HEK293 (cell line): ENCODE measurements around the gene HPCA.

Experiments used
- CTCF ChIP-seq: fragments of 450-650 bp; formaldehyde crosslinking; IDR thresholded peaks from 2 replicates; pipeline ENCODE4 v1.5.1; 2016; ENCODE audit warnings: missing biosample characterization, missing genetic modification characterization
- MEIS1 ChIP-seq: sonication (generic); formaldehyde crosslinking; IDR thresholded peaks from 2 replicates; pipeline ENCODE4 v1.8.1; 2022; ENCODE audit warnings: missing genetic modification reagents, mild to moderate bottlenecking, borderline replicate concordance
- MYNN ChIP-seq: fragments of 450-650 bp; formaldehyde crosslinking; IDR thresholded peaks from 2 replicates; pipeline ENCODE4 v1.5.1; 2016; ENCODE audit warnings: missing biosample characterization, missing genetic modification characterization, borderline replicate concordance
- TRIM28 ChIP-seq: IDR thresholded peaks from 2 replicates; pipeline ENCODE4 v1.6.1; 2011; ENCODE audit warnings: low read length, control low read depth, borderline replicate concordance
- ZEB2 ChIP-seq: fragments of 450-650 bp; formaldehyde crosslinking; IDR thresholded peaks from 2 replicates; pipeline ENCODE4 v1.5.1; 2016; ENCODE audit warnings: missing biosample characterization, missing genetic modification characterization
- ZNF148 ChIP-seq: fragments of 450-650 bp; formaldehyde crosslinking; IDR thresholded peaks from 2 replicates; pipeline ENCODE4 v1.5.0; 2017; ENCODE audit warnings: missing biosample characterization, missing genetic modification characterization, borderline replicate concordance
- ZNF18 ChIP-seq: fragments of 450-650 bp; formaldehyde crosslinking; IDR thresholded peaks from 2 replicates; pipeline ENCODE4 v1.5.1; 2016; ENCODE audit warnings: missing biosample characterization, missing genetic modification characterization
- ZNF2 ChIP-seq: fragments of 450-650 bp; formaldehyde crosslinking; IDR thresholded peaks from 2 replicates; pipeline ENCODE4 v1.5.1; 2016; ENCODE audit warnings: missing biosample characterization, missing genetic modification characterization
- ZNF274 ChIP-seq, 2 experiments: fragments of 200-500 bp in 1 of 2; fragments of 450-650 bp in 1 of 2; sonication (Bioruptor generic) in 1 of 2; formaldehyde crosslinking in 1 of 2; IDR thresholded peaks; 2 replicates each; pipeline versions ENCODE4 v1.5.1 to v1.6.1; 2014 to 2016; ENCODE audit warnings: borderline replicate concordance in 1 of 2, inconsistent platforms in 1 of 2, low read length in 1 of 2, missing biosample characterization in 1 of 2, missing genetic modification characterization in 1 of 2
- ZNF354C ChIP-seq: fragments of 450-650 bp; formaldehyde crosslinking; IDR thresholded peaks from 2 replicates; pipeline ENCODE4 v1.5.1; 2016; ENCODE audit warnings: missing biosample characterization, missing genetic modification characterization, low read depth, borderline replicate concordance
- ZNF529 ChIP-seq: fragments of 450-650 bp; formaldehyde crosslinking; IDR thresholded peaks from 2 replicates; pipeline ENCODE4 v1.5.1; 2017; ENCODE audit warnings: missing genetic modification characterization, missing biosample characterization; ENCODE audit not compliant: insufficient replicate concordance
- ZNF626 ChIP-seq: fragments of 450-650 bp; sonication (Bioruptor Pico); formaldehyde crosslinking; IDR thresholded peaks from 2 replicates; pipeline ENCODE4 v1.5.1; 2018; ENCODE audit warnings: missing biosample characterization, missing genetic modification characterization, inconsistent platforms
- ZNF792 ChIP-seq: fragments of 450-650 bp; formaldehyde crosslinking; IDR thresholded peaks from 2 replicates; pipeline ENCODE4 v1.5.1; 2016; ENCODE audit warnings: missing biosample characterization, missing genetic modification characterization
- ZXDB ChIP-seq: fragments of 450-650 bp; formaldehyde crosslinking; IDR thresholded peaks from 2 replicates; pipeline ENCODE4 v1.5.1; 2016; ENCODE audit warnings: missing biosample characterization, missing genetic modification characterization

DNA sequence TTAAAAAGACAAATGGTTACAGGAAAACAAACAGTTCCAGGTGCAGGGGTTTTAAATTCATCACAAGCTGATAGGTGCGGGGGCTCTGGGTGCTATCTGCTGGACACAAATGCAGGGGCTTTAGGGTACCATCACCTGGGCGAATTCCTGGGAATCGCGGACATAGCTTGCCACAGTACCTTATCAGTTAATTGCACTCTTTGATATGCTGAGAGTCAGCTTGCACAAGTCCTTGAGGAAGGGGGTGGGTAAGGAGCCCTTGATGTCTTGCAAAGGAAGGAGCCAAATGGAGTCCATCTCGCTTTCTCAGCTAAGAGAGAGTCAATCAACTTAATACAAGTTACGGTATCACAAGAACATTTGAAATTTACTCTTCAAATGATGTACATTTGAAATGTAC, 40.3 kb downstream of the HPCA start:
- TF ChIP-seq ZNF792 (tag by site-specific recombination) (no peak), ZNF18 (tag by site-specific recombination) (no peak), MYNN (tag by site-specific recombination) (no peak), ZXDB (no peak), ZNF529 (tag by site-specific recombination) (no peak), CTCF (tag by site-specific recombination) (no peak), MEIS1 (CRISPR knock-in tag) (no peak), ZNF148 (tag by site-specific recombination) (no peak), ZEB2 (no peak), ZNF626 (tag by site-specific recombination) (no peak), ZNF354C (tag by site-specific recombination) (no peak), ZNF2 (tag by site-specific recombination) (no peak), TRIM28 (no peak), ZNF274 (IDR thresholded peaks at IDR 0.05; ENCODE audit: low read length) (no peak), ZNF274 (tag by site-specific recombination; IDR thresholded peaks at IDR 0.05; ENCODE audit: borderline replicate concordance) (no peak)
